Measurements from ENCODE around the gene B3GALNT1.

B3GALNT1 gene

DNA sequence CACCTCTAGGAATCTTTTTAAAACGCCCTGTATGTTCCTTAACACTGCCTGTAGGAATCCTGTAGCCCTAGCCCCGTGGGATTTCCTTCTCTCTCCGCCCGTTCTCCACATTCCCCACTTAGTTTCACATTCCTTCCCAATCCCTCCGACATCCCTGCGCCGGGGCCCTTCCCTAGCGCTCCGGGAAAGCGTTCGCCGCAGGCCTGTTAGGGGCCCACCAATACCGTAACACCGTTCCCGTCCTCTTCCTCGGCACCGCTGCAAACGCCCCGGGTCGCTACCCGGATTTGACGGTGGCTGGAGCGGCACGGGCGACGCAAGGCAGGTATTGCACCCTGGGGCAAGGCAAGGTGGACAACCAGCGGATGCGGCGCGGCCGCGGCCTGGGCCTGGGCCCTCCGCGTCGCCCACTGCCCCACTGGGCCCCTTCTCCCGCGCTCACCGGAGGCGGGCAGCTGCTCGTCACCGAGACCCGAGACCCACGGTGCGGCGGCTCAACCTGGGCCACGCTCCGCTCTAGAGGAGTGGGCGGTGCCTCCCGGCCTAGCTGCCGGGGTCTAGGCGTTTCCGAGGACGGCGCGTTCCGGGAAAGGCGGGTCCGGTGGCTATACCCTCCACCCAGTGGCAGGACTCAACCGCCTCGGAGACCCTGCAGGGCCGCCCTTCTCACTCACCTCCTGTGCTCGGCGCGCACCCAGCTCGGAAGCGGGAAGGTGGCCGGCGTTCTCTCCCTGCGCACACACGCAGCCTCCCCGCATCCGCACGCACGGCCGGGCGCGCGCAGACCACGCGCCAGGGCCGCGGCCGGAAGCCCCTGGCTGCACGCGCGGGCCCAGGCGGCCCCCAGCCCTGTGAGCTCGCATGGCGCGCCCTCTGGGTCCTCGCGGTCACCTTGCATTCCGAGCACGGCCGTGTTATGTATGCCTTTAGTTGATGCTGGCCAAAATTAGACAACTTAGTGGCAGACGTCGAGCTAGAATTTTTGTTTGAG is at the start of gene B3GALNT1:
Gene B3GALNT1, minus strand, starts transcription at position 789 of the 991 bp plus-strand sequence. CDS start 18,595 bp downstream, outside the sequence.
- Mint-ChIP-seq H3K36me3 (peaks cover 3% of the 10 kb centered on the region in 2 donors), H3K4me1 (peaks cover 7 to 12% of the 10 kb centered on the region in 2 donors), H3K27ac (peak within 1 kb of the TSS; percentile 88), H3K27me3 (peaks cover 4 to 24% of the 10 kb centered on the region in 2 donors), H3K9me3 (no peaks in the 10 kb centered on the region), H3K4me3 (peak within 1 kb of the TSS; percentile 89 to 96)
- peak; percentile 43 for DNase-seq
- ATAC-seq (replicated peaks), result peak; percentile 81 to 85

GRCh38 chr3:161153480-161153879 is 48.3 kb upstream of the B3GALNT1 start:
- ATAC-seq (replicated peaks), result no peak
- Mint-ChIP-seq H3K4me3 (no peak overlapping the region), H3K27me3 (peaks cover 0 to 8% of the 10 kb centered on the region in 2 donors)

DNA sequence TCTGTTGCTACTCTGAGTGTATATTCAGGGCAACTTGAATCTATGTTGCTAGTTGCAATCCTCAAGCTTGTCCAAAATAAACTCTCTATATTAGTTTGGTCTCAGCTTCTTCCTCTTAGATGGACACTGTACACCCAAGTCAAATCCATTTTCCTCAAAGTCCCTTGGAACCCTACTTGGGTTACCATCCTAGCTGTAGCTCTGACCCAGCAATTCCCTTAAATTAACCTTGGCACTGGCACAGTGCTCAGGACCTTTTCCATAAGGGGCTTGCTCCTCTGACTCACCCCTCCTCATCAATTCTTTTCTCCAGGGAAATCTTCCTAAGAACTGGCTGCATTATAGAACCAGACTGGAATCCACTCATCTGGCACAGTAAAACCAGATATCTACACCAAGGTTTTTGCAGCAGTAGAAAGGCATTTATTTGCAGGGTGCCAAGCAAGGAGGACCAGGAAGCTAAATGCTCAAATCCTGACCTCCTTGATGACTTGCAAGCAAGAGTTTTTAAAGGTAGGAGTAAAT is 44.9 kb upstream of the B3GALNT1 start:
- Mint-ChIP-seq H3K9me3 (peaks cover 0 to 5% of the 10 kb centered on the region in 2 donors), H3K4me3 (no peak overlapping the region), H3K4me1 (no peaks in the 10 kb centered on the region), H3K27me3 (no peaks in the 10 kb centered on the region), H3K27ac (no peak overlapping the region), H3K36me3 (no peaks in the 10 kb centered on the region)
- DNase-seq, result no peak
- ATAC-seq (replicated peaks), result no peak

More at GRCh38 chr3:161153480-161153879, 48.3 kb upstream of the B3GALNT1 start:
- no peak overlapping the region for H3K27ac Mint-ChIP-seq
- H3K4me1 Mint-ChIP-seq, result no peaks in the 10 kb centered on the region
- no peak for DNase-seq
- no peaks in the 10 kb centered on the region for H3K9me3 Mint-ChIP-seq
- H3K36me3 Mint-ChIP-seq, result no peaks in the 10 kb centered on the region

DNA sequence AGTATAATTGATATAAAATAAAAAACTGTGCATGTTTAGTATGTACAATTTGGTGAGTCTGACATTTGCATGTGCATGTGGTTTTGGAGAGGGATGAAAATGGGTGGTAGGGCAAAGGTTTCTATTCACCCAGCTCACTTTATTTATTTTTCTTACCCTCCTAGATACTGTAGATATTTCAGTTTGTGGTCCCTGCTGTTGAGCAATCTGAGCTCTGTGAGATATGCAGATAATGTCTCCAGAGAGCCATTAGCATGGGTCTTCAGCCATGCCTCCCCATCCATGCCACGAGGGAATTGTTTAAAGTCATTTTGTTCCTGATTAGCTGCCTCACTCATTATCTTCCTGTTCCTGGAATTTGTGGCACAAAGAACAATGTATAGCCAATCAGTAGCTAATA is 44.4 kb upstream of the B3GALNT1 start:
- Mint-ChIP-seq H3K27ac (no peak overlapping the region), H3K4me3 (no peak overlapping the region), H3K36me3 (no peaks in the 10 kb centered on the region), H3K4me1 (no peaks in the 10 kb centered on the region), H3K9me3 (peaks cover 0 to 5% of the 10 kb centered on the region in 2 donors), H3K27me3 (no peaks in the 10 kb centered on the region)
- DNase-seq, result no peak
- ATAC-seq (replicated peaks), result no peak

- peaks cover 4 to 5% of the 10 kb centered on the region in 2 donors for H3K9me3 Mint-ChIP-seq
- ATAC-seq (replicated peaks) (no peak), DNase-seq (no peak)
- no peak overlapping the region for H3K27ac Mint-ChIP-seq
- H3K36me3 Mint-ChIP-seq, result no peaks in the 10 kb centered on the region
- no peak overlapping the region for H3K4me3 Mint-ChIP-seq
- H3K27me3 Mint-ChIP-seq, result no peaks in the 10 kb centered on the region
- H3K4me1 Mint-ChIP-seq, result no peaks in the 10 kb centered on the region
Measured at GRCh38 chr3:161148832-161149475, 43.8 kb upstream of the B3GALNT1 start.

DNA sequence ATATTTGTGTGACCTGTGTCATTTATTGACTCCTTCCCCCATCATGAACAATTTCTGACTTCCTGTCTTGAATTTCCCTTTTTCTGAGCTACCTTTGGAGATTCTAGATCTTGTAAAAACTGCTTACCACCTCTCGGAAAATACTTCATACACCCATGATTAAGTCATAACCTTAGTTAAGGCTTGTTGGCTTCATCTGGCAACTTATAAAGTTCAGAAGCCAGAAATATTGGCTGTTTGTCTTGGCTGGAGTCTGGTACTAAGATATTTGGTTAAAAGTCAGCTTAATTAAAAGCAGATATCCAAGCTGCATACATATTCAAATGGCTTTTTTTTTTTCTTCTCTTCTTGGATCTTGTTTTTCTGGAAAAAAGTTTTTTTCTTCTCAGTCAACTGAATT is 37.3 kb upstream of the B3GALNT1 start:
- Mint-ChIP-seq H3K9me3 (peaks cover 7 to 8% of the 10 kb centered on the region in 2 donors), H3K36me3 (peaks cover 0 to 1% of the 10 kb centered on the region in 2 donors), H3K27me3 (peaks cover 0 to 4% of the 10 kb centered on the region in 2 donors), H3K4me3 (no peak overlapping the region), H3K4me1 (no peaks in the 10 kb centered on the region), H3K27ac (no peak overlapping the region)
- no peak for DNase-seq
- no peak for ATAC-seq (replicated peaks)

GRCh38 chr3:161139686-161140085 is 34.5 kb upstream of the B3GALNT1 start:
- ATAC-seq (replicated peaks), result no peak
- Mint-ChIP-seq H3K4me3 (no peak overlapping the region), H3K4me1 (no peaks in the 10 kb centered on the region), H3K27me3 (peaks cover 0 to 4% of the 10 kb centered on the region in 2 donors), H3K36me3 (peaks cover 0 to 1% of the 10 kb centered on the region in 2 donors), H3K9me3 (peaks cover 4 to 7% of the 10 kb centered on the region in 2 donors), H3K27ac (no peak overlapping the region)
- no peak for DNase-seq

GRCh38 chr3:161137260-161137659 is 32.1 kb upstream of the B3GALNT1 start:
- H3K27me3 Mint-ChIP-seq, result peaks cover 0 to 8% of the 10 kb centered on the region in 2 donors
- H3K9me3 Mint-ChIP-seq, result peaks cover 2 to 4% of the 10 kb centered on the region in 2 donors
- no peaks in the 10 kb centered on the region for H3K4me1 Mint-ChIP-seq
- DNase-seq (no peak), ATAC-seq (replicated peaks) (no peak)
- H3K4me3 Mint-ChIP-seq, result no peak overlapping the region
- H3K36me3 Mint-ChIP-seq, result no peaks in the 10 kb centered on the region
- H3K27ac Mint-ChIP-seq, result no peak overlapping the region

GRCh38 chr3:161132391-161132790 is 27.2 kb upstream of the B3GALNT1 start:
- DNase-seq, result no peak
- Mint-ChIP-seq H3K36me3 (no peaks in the 10 kb centered on the region), H3K4me3 (no peak overlapping the region), H3K27ac (no peak overlapping the region), H3K27me3 (peaks cover 0 to 4% of the 10 kb centered on the region in 2 donors), H3K9me3 (peaks cover 0 to 4% of the 10 kb centered on the region in 2 donors), H3K4me1 (no peaks in the 10 kb centered on the region)
- ATAC-seq (replicated peaks), result no peak

DNA sequence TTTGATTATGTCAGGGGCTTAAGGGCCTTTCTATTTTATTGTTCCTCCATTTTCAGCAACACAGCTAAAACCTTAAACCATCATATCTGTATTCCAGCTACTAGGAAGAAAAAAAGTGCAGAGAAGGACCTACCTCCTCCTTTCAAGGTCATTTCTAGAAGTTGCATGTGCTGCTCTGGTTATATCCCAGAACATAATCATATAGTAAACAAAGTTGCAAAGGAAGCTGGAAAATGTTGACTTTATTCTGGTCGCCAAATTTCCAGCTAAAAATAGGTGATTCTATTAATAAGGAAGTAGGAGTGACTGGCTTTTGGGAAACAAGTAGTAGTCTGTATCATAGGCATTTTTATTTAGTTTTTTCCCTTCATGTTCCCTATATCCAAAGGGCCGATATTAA is 21.3 kb upstream of the B3GALNT1 start:
- no peak overlapping the region for H3K4me3 Mint-ChIP-seq
- no peaks in the 10 kb centered on the region for H3K4me1 Mint-ChIP-seq
- no peak for DNase-seq
- ATAC-seq (replicated peaks), result no peak
- H3K9me3 Mint-ChIP-seq, result peaks cover 9 to 12% of the 10 kb centered on the region in 2 donors
- no peak overlapping the region for H3K27ac Mint-ChIP-seq
- H3K36me3 Mint-ChIP-seq, result peaks cover 2 to 7% of the 10 kb centered on the region in 2 donors
- H3K27me3 Mint-ChIP-seq, result peaks cover 6 to 9% of the 10 kb centered on the region in 2 donors

- no peaks in the 10 kb centered on the region for H3K4me1 Mint-ChIP-seq
Measured at GRCh38 chr3:161117646-161118045, 12.5 kb upstream of the B3GALNT1 start.

DNA sequence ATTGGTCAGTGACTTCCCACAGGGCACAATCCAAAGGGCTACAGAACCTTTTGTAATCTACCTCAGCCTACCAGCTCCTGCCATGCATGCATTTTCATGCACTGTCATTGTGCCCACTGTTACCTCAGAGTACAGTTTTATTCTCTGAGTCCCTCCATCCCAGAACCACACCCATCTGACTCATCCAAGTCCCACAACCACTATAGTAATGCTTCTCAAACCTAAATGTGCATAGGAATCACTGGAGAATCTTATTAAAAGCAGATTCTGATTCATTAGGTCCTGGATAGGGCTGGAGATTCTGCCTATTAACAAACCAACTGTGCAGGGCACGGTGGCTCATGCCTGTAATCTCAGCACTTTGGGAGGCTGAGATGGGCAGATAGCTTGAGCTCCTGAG is 3.7 kb upstream of the B3GALNT1 start:
- H3K9me3 Mint-ChIP-seq, result peaks cover 0 to 1% of the 10 kb centered on the region in 2 donors
- H3K36me3 Mint-ChIP-seq, result peaks cover 3% of the 10 kb centered on the region in 2 donors
- ATAC-seq (replicated peaks), result no peak
- no peak for DNase-seq
- H3K27ac Mint-ChIP-seq, result no peak overlapping the region
- H3K4me1 Mint-ChIP-seq, result peaks cover 7 to 12% of the 10 kb centered on the region in 2 donors
- H3K27me3 Mint-ChIP-seq, result peaks cover 10 to 37% of the 10 kb centered on the region in 2 donors
- H3K4me3 Mint-ChIP-seq, result no peak overlapping the region

More at GRCh38 chr3:161117646-161118045, 12.5 kb upstream of the B3GALNT1 start:
- H3K4me3 Mint-ChIP-seq, result no peak overlapping the region
- DNase-seq, result no peak
- H3K27me3 Mint-ChIP-seq, result peaks cover under 1 to 9% of the 10 kb centered on the region in 2 donors
- peaks cover 24 to 31% of the 10 kb centered on the region in 2 donors for H3K9me3 Mint-ChIP-seq
- ATAC-seq (replicated peaks), result no peak
- peaks cover 0 to 4% of the 10 kb centered on the region in 2 donors for H3K36me3 Mint-ChIP-seq
- no peak overlapping the region for H3K27ac Mint-ChIP-seq

DNA sequence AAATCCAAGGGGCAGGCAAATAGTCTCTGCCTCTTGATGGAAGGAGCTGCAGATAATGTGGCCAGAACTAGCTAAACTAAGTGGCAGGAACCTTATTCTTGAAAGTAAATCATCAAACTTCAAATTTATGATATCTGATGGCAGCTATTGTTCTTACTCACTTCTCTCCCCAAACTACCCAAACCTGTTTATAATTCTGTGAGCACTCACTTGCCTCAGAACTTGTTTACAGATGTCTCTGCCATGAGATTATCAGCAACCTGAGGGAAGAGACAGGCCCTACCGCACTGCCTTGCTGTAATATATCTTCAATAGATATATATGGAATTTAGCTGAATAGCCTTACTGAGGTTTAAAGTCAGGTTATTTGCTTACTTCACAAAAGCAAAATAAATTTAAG is 2.2 kb upstream of the B3GALNT1 start:
- DNase-seq (no peak), ATAC-seq (replicated peaks) (no peak)
- no peak overlapping the region for H3K4me3 Mint-ChIP-seq
- peaks cover 7 to 12% of the 10 kb centered on the region in 2 donors for H3K4me1 Mint-ChIP-seq
- peaks cover 3% of the 10 kb centered on the region in 2 donors for H3K36me3 Mint-ChIP-seq
- H3K27ac Mint-ChIP-seq, result no peak overlapping the region
- H3K27me3 Mint-ChIP-seq, result peaks cover 10 to 37% of the 10 kb centered on the region in 2 donors
- peaks cover 0 to 1% of the 10 kb centered on the region in 2 donors for H3K9me3 Mint-ChIP-seq

GRCh38 chr3:161103776-161104385 is 1.3 kb downstream of the B3GALNT1 start:
- no peak overlapping the region for H3K27ac Mint-ChIP-seq
- no peak for DNase-seq
- H3K4me1 Mint-ChIP-seq, result peaks cover 7 to 12% of the 10 kb centered on the region in 2 donors
- no peak for ATAC-seq (replicated peaks)
- H3K27me3 Mint-ChIP-seq, result peaks cover 4 to 23% of the 10 kb centered on the region in 2 donors
- H3K9me3 Mint-ChIP-seq, result no peaks in the 10 kb centered on the region
- peaks cover 3% of the 10 kb centered on the region in 2 donors for H3K36me3 Mint-ChIP-seq
- H3K4me3 Mint-ChIP-seq, result no peak overlapping the region

Data from stimulated activated naive B cell treated with anti-CD40 and anti-IgM and Interleukin-4, amounts not matched to agents 10 μg/mL and 1 μg/mL and 100 μg/mL, for 72 hours (primary cell).